NCI-H524 (cell line): Measurements from ENCODE around the gene ATXN1.

Experiments used
- DNase-seq, 2 experiments: peaks; one replicate each; lab custom pipeline; 2025; lab: John Stamatoyannopoulos, UW

ATXN1 gene

GRCh38 chr6:16249971-16250370, 511.3 kb downstream of the ATXN1 start:
- DNase-seq = no peak
